ENCODE results near the gene SDK2. TPM values are rescaled to one million over a fixed set of nuclear protein-coding genes. Genes with fewer than 3 reads are reported as not detected.
"Not testable (repeated sequence)": the region's sequence is repeated elsewhere in the genome, so short reads cannot be mapped to it uniquely, and the experiment has no call there.

The SDK2 gene
- total RNA-seq, 1 donor from 2014 or later: 3.9 TPM

DNA sequence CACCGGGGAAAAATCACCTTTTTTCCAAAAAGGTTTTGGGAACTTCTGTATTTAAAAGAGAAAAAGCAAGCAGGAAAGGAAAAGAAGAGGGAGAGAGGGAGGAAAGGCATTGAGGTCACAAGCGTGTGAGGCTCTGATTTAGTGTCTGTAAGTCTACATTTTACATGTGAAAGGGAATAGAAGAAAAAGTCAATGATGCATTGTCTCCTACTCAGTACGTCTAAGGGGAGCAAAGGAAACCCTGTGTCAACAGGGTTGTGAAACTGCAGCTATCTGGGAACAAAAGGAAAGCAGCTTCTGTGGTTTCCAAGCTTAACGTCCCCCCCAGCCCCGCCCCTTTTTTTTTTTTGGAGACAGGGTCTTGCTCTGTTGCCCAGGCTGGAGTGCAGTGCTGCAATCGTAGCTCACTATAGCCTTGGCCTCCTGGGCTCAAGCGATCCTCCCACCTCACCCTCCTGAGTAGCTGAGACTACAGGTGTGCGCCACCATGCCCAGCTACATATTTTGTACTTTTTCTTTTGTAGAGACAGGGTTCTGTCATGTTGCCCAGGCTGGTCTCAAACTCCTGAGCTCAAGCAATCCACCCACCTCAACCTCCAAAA is 330.6 kb downstream of the SDK2 start:
- intact Hi-C loops (cut with micrococcal nuclease): loop anchor here (2.0 to 5.0 kb wide), 3 partner anchors 101 to 751 kb away; partner anchors contain the start of gene SLC39A11

DNA sequence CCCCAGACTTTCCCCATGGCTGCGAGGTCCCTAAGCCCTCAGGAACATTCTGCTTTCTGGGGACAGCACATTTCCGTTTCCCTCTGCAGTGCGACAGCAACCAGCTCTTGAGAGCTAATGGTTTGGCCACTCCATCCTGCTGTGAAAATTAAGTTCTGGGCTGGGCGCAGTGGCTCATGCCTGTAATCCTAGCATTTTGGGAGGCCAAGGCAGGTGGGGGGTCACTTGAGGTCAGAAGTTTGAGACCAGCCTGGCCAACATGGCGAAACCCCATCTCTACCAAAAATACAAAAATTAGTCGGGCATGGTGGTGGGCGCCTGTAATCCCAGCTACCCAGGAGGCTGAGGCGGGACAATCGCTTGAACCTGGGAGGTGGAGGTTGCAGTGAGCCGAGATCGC is 331.4 kb downstream of the SDK2 start:
- intact Hi-C loops (cut with micrococcal nuclease): loop anchor here (1.0 to 5.0 kb wide), 6 partner anchors 81 to 751 kb away; partner anchors contain the start of gene SLC39A11

DNA sequence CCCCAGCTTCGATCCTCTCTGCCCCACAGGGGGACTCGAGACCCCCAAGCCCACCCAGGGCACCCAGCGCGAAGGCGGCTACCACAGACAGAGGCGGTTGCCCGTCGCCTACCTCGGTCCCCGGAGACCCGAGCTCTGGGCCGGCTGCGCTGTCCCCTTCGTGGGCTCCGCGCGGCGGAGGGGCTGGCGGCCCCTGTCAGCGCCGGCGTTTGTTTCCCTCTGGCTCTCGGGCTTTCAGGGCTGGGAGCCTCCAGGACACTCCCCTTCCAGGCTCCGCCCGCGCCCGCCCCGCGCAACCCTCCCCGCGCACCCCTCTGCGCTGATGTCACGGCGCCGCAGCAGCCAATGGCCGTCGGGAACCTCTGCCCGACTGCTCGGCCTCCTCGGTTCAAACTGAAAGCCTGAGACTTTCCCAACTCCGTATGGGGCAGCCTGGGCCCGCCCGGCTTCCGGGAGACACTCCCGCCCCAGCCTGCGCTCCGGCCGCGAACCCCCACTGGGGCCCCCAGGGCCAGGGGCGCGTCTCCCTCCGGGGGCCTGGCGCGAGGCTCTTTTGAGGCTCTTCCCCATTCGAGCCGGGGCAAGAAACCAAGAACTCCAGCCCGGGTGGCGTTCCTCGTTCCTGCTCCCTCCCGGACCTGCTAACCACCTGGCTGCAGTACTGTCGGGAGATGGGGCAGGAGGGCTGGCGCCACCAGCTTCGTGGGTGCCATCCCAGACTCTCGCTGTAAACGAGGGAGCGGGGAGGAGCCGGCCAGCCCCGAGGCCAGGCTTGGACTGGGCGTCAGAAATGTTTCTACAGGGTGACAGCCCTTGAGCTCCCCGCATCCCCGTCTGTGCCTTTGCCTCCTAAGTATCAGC is 332.2 kb downstream of the SDK2 start, which contains the start of gene CDC42EP4:
Gene CDC42EP4 (minus strand): TSS at position 221 of the 861 bp plus-strand sequence. CDS start 25,501 bp downstream, outside the sequence.
- intact Hi-C loops (cut with micrococcal nuclease): loop anchor here (1.0 to 5.0 kb wide), 9 partner anchors 57 to 750 kb away; partner anchors contain the start of gene SLC39A11

DNA sequence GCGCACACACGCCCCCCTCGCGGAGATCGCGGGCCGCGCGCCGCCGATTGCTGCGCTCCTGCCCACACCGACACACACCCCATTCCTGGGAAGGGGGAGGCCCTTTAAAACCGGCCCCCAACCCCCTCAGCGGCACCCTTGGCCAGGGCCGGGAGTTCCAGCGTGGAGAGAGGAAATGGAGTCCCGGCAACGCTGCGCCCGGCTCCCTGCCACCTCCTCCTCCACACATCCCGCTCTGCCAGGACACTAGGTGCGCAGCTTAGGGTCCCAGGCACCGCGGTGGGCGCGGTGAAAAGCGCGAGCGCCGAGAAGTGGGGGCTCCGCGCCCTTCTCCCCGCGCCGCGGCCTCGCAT is 332.8 kb downstream of the SDK2 start:
- intact Hi-C loops (cut with micrococcal nuclease): loop anchor here (1.0 to 5.0 kb wide), 5 partner anchors 56 to 749 kb away; no protein-coding TSS in a partner anchor

DNA sequence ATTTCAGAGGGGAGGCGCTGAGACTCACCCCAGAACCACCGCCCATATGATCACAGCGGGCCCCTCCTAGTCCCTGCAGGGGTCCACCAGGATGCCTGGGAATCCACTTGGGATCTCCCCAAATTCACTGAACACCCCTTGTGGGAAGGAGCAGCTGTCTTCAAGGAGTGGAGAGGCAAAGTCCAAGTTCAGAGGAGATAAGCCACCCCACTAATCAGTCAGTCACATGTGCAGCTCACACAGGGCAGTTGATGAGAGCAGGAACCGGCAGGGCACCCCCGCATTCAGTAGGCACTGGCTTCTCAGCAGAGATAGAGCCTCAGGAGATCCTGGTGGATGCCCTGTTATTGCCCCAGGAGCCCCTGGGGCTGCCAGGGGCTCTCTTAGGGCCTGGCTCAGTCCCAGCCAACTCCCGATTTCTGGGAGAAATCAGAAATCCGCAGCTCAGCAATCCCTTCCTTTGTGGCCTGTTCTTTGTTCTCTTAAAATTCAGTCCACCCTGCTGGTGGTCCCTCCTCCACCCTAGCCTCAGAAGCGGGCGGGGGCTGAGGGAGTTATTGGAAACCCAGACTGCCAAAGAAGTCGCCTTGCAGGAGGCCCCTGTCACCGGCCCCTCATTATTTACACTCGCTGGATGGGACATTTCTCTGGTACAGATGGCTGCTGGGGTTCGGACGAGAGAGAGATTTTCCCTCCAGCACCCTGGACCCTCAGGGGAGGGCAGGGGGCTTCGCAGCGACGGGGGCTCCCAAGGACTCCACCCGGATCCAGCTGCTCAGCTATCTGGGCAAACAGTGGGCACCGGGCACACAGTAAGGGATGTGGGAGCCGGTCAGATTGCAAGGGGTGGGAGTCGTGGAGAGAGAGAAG is 334.3 kb downstream of the SDK2 start:
- intact Hi-C loops (cut with micrococcal nuclease): loop anchor here (2.0 to 5.0 kb wide), 3 partner anchors 98 to 748 kb away; no protein-coding TSS in a partner anchor

DNA sequence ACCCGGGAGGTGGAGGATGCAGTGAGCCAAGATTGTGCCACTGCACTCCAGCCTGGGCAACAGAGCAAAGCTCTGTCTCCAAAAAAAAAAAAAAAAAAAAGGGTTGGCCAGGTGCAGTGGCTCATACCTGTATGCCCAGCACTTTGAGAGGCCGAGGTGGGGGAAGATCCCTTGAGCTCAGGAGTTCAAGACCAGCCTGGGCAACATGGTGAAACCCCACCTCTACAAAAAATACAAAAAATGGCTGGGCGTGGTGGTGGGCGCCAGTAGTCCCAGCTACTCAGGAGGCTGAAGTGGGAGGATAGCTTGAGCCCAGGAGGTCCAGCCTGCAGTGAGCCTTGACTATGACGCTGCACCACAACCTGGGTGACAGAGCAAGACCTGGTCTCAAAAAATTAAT is 335.3 kb downstream of the SDK2 start:
- intact Hi-C loops (cut with micrococcal nuclease): not testable (repeated sequence)

DNA sequence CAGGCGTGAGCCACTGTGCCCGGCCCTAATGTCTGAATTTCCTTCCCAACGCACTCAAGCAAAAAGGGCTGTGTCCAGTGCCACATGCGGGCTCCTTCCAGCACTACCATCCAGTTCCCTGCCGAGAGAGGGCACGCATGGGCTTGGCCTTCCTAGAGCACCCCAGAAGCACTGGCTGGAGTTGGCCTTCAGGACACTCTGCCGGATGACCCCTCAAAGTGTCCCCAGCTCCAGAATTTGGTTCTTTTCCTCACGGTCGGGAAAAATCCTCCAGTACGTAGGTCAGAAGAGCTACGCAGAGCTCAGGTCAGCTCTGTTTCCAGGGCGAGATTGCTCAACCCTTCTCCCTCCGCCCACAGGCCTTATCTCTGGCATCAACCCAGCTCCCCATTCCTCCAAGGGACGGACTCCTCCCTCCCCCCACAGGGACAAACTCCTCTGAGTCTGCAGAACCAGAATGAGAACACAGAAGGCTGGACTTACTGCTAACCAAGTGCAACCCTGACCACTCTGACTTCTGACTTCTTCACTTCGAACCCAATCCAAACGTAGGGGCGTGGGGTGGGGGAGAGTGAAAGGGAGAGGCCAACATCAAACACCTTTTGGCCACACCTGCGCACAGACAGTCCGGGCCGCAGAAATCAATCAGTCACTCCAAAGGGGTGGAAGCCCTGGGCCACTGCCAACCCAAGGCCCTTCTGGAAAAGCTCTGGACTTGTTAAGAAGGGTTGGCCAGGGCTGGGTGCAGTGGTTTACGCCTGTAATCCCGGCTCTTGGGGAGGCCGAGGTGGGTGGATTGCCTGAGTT is 336.0 kb downstream of the SDK2 start:
- intact Hi-C loops (cut with micrococcal nuclease): no loop called here

DNA sequence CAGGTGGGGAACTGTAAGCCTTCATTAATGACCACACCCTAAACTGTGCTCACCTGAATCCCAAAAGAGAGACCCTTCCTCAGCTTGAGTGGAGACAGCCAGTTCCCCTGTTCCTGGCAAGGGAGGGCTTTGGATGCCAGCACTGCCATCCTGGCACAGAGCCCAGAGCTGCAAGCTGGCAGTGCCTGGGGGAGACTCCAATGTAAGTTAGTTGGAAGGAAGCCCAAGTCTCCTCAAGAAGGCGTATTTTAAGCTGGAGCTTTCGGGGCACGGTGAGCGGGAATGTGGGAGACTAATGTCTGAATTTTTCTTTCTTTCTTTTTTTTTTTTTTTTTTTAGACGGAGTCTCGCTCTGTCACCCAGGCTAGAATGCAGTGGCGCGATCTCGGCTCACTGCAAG is 337.1 kb downstream of the SDK2 start:
- intact Hi-C loops (cut with micrococcal nuclease): no loop called here

DNA sequence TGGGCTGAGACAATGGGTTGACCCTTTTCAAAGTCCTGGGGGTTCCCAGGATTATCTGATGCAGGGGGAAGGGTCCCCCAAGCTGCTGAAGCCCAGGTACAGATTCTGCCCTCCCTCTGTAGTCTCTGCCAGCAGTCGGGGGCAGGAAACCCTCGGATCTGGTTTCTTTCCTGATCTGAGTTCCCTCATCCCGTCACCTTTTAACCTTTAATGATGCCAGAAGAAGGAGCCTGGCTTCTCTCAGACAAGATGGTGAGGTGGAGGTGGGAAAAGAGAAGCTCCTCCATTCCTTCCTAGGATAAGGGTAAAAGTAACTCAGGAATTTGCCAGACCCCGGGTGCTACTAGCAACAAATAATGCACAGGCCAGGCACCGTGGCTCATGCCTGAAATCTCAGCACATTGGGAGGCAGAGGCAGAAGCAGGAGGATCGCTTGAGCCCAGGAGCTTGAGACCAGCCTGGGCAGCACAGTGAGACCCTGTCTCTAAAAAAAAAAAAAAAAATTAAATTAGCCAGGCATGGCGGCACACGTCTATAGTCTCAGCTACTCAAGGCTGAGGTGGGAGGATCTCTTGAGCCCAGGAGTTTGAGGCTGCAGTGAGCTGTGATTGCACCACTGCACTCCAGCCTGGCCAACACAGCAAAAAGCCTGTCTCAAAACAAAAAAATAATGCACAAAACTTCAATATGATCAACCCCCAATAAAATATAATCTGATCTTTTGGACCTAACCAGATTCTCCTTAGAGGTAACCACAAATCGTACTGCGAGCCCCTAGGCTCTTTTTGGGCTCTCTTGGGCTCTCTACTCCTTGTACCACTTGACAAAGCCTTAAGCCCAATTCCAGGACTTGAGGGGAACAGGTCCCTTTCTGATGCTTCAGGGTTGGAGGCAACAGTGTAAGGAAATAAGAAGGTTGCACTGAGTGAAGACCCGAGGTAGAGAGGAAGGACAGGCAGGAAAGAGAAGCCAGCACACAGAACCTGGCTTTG is 338.1 kb downstream of the SDK2 start:
- intact Hi-C loops (cut with micrococcal nuclease): no loop called here

DNA sequence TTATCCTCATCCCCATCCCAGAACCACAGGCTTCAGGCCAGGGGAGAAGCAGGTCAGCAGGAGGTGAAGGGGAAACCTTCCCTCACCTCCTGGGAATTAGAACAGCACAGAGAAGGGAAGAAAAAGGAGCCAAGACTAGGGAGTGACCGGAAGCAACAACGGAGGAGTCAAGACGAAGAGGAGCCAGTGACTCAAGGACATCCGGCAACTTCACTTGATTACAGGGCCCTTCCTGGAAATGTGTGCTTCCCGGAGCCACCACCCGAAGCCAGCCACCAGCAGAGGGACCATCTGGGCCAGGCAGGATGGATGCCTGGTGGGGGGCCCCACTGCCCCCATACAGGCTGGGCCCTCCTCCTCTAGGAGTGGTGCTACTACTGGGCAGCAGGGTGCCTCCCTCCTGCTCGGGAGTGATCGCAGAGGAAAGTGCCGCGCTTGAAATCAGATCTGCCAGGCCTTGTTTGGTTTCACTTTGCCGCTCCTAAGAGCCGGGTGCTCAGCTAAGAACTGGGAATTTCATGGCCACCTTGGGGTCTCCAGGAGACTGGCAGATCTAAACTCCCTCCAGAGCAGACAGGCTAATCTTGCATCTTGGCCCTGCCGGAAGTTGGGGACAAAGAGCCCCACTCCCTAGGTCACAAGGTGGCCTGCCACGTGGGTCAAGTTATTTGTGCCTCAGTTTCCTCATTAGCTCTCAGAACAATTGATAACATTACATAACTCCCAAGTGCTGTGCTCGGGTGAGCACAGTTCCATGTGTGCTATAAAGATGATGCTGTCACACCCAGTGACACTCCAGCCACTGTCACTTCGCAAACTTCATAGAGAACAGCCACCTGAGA is 339.1 kb downstream of the SDK2 start:
- intact Hi-C loops (cut with micrococcal nuclease): no loop called here

DNA sequence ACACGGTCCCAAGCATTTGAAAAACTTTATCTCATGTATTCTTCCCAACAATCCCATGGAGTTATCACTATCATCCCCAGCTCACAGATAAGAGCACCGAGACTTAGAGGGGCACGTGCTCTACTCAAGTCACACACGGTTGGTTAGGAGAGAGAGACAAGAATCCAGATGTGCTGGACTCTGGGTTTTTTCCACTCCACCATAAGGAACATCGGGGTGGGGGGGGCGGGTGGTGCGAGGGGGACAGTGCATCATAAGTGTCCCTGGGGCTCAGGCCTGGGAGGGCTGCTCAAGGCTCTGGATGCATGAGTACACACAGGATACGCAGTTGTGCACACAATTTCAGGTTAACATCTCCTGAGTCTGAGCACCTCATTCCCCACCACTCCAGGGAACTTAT is 339.8 kb downstream of the SDK2 start:
- intact Hi-C loops (cut with micrococcal nuclease): no loop called here

DNA sequence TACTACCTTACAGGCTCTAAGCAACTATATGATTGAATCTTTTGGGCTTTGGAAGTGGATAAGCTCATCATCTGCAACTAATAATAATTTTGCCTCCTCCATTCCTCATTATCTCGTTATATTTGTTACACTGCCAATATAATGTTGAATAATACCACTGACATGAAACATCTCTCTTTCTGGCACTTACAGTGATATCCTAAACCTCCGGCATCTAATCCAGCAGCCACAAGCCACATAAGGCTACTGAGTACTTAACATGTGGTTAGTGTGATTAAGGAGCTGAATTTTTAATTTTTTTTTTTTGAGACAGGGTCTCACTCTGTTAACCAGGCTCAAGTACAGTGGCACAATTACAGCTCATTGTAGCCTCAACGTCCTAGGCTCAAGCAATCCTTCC is 342.1 kb downstream of the SDK2 start:
- intact Hi-C loops (cut with micrococcal nuclease): no loop called here

DNA sequence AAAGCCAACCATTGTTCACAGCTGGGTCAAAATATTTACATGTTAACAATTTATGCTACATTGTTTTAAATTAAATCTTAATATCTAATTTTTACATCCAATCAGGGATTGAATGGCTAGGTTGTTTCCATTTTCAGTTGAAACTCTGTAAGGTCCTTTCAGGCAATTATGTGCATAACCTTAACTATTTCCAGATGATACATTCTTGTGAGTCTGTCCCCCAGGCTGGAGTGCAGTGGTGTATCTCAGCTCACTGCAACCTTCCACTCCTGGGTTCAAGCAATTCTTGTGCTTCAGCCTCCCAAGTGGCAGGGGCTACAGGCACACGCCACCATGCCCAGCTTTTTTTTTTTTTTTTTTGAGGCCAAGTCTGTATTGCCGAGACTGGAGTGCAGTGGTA is 342.9 kb downstream of the SDK2 start:
- intact Hi-C loops (cut with micrococcal nuclease): no loop called here

DNA sequence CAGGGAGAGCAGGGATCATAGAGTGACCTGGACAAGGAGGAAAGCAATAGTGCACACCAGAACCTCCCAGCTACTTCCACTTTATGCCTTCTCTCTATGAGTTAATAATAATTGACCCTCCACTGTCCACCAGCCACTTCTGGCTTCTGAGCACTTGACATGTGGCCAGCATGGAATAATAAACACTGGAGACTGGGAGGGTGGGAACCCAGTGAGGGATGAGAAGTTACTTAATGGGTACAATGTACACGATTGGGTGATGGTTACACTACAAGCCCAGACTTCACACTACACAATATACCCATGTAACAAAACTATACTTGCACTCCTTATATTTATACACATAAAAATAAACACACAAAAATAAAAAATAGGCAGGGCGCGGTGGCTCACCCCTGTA is 343.9 kb downstream of the SDK2 start:
- intact Hi-C loops (cut with micrococcal nuclease): no loop called here

DNA sequence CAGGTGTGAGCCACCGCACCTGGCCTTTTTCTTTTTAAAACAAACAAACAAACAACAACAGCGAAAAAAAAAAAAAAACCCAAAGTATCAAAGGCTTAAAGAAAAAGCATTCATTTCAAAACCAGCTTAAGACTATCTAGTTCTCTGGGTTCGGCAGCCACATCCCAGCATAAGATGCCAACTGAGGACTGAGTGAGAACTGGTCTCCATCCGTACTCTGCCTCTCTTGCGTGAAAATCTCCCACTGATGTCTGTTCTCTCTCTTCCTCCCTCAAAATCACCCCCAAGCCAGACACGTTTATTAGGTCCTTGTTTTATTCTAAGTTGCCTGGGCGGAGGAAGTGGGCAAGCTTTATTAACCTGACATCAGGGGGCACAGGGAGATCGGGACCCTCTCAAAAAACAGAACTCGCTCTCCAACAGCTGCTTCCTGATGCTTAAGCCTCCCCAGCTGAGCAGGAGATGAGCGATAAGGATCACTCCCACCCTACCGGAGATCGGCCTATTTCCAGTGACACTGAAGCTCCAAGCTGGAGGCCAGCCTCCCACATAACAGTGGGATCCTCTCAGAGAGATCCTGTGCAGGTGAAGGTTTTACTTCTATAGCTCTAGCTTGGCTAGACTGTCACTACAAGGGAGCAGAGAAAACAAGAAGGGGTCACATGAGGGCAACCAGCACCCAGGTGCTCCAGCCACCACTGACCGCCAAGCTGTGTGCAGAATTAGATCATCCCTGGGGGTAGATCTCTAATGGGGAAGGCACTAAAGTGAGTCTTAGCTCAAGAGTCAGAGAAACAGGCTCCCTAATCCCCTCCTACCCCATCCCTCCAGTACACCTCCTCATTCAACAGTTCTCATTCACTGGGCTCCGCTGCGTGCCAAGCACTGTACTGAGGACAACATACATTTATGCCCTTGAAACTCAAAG is 346.0 kb downstream of the SDK2 start:
- intact Hi-C loops (cut with micrococcal nuclease): no loop called here

DNA sequence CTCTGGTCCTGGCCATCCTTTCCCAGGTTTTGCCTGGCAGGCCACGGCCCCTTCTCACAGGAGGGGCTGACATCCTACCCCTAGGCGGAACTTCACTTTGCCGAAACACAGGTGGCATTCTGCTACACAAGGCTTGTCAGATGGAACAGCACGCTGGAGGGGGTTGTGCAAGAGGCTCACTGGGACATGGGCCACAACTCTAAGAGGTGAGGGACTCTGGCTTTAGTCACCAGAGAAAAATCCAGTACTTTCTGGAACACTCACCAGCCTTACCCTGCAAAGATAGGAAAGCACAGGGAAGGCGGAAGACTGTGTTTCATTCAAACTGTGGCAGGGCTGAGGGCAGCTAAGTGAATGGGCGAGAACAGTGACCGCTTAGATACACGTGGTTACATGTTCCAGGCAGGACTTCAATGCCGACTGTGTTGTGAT is 350.7 kb downstream of the SDK2 start:
- intact Hi-C loops (cut with micrococcal nuclease): no loop called here

DNA sequence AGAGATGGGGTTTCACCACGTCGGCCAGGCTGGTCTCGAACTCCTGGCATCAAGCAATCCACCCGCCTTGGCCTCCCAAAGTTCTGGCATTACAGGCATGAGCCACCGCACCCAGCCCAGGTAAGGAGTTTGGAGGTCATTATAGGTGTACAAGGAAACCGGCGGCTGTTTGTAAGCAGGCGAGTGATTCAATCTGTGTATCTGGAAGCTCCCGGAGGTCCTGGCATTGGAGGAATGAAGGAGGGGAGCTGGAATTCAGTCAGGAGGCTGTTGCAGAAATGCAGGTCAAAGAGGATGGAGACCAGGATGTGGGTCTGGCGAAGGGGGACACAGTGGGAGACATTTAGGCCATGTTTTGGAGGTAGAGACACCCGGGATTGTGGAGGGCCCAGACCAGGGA is 351.2 kb downstream of the SDK2 start:
- intact Hi-C loops (cut with micrococcal nuclease): no loop called here
